ENCODE data around the gene TIGD2.
A peak's percentile ranks its signal among the peaks of the same experiment; 100 is the strongest.

The TIGD2 gene

DNA sequence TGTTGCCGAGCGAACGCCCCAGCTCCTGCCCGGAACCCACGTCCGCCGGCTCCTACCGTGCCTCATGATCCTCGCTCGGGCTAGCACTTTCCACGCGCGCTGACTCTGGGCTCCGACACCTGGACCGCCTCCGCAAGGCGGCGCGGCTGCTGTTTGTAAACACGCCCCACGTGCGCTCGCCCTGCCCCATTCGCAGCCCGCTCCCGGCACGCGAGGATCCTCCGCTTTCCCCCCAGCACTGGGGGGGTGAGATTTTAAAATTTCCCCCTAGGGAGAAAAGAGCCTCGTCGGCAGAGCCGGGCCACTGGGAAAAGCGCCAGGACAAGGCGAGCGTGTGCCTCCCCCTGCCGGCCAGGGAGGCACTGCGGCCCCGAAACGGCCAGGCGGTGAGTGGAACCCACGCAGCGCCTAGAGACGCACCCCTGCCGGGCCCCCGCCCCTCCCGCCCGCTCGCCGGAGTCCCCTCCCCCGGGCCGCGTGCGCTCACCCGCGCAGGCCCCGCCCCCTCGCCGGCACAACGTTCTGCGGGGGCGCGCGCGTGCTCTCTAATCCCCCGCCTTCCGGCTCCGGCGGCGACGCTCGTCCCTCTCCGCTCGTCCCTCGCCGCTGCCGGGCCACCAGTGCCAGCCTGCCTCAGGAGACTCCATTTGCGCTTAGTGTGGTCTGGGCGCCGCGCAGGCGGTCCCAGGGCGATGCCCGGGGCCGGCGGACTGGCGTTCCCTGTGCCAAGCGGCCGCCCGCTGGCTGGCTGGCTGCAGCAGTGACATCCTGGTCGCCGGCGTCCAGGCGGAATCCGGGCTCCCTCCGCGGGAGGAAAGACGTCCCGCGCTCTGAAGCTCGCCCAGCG lies at the start of gene TIGD2:
TIGD2 (plus strand) TSS at position 548 of the 847 bp plus-strand sequence. CDS start 1,442 bp downstream, outside the sequence.
- H3K4me1 Mint-ChIP-seq, result peaks cover 19 to 36% of the 10 kb centered on the region in 2 donors
- H3K9me3 Mint-ChIP-seq, result peaks cover 8 to 15% of the 10 kb centered on the region in 2 donors

DNA sequence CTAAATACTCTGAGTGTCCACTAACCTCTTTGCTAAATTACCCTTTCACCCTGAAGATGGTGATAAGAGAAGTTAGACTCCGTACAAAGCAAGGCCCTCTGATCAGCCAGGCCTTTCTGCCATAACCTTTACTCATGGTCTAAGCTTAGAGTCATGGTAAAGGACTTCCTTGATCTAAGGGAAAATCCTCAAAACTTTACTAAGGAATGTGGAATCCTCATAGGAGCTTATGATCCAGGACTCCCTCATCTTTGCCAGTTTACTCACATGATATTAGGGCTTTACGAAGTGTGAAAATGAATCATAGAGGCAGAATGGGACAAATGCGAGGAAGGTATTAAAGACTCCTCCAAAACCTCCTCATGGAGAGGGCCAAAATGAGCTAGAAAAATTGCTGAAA lies 46.5 kb upstream of the TIGD2 start:
- Mint-ChIP-seq H3K9me3 (peaks cover 11 to 14% of the 10 kb centered on the region in 2 donors), H3K27me3 (peaks cover 5 to 10% of the 10 kb centered on the region in 2 donors), H3K36me3 (peaks cover 4 to 9% of the 10 kb centered on the region in 2 donors), H3K4me3 (no peak overlapping the region), H3K27ac (no peak overlapping the region), H3K4me1 (peaks cover 2 to 6% of the 10 kb centered on the region in 2 donors)
- no peak for ATAC-seq (replicated peaks)
- no peak for DNase-seq

More for the DNA sequence above, at the start of gene TIGD2:
- Mint-ChIP-seq H3K36me3 (peaks cover 10 to 19% of the 10 kb centered on the region in 2 donors), H3K27me3 (peaks cover 16 to 19% of the 10 kb centered on the region in 2 donors), H3K27ac (peak within 1 kb of the TSS; percentile 88), H3K4me3 (peak within 1 kb of the TSS; percentile 89 to 98)
- ATAC-seq (replicated peaks), result peak; percentile 92 to 94
- peak; percentile 79 for DNase-seq

DNA sequence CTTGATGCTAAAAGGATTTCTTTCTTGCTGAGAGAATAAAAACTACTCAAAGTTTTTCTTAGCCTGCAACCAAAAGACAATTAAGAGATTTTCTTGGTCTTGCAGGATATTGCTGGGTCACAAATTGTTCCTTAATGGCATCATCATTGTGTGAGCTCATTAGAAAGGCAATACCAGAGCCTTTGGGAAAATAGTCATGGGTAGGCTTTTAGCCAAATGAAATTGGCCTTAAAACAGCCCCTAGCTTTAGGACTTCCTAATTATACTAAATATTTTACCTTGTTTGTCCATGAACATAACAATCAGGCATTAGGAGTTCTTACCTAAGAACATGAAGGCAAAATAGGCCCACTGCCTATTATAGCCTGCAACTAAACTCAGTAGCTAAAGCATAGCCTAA lies 43.9 kb upstream of the TIGD2 start:
- Mint-ChIP-seq H3K9me3 (peaks cover 0 to 4% of the 10 kb centered on the region in 2 donors), H3K27ac (no peak overlapping the region), H3K27me3 (peaks cover 0 to 6% of the 10 kb centered on the region in 2 donors), H3K36me3 (peaks cover under 1 to 1% of the 10 kb centered on the region in 2 donors), H3K4me1 (peaks cover 4 to 6% of the 10 kb centered on the region in 2 donors), H3K4me3 (no peak overlapping the region)
- ATAC-seq (replicated peaks) (no peak), DNase-seq (no peak)

DNA sequence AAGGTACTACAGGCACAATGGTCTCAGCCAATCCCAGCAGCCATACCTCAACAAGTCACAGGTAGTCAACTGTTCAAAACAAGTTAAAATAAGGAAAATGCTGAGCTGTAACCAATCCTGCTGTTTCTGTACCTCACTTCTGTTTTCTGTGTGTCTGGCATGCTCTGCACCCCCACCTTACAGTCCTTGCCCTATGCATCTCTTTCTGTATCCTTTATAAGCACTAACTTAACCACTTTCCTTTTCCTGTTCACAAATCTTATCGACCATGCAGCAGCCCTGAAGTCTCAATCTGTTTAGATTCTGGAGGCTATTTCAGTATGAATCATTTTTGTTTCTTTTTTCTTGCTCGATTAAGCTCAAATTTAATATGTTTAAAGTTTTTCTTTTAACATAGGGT lies 41.9 kb upstream of the TIGD2 start:
- no peaks in the 10 kb centered on the region for H3K27me3 Mint-ChIP-seq
- peaks cover 0 to 1% of the 10 kb centered on the region in 2 donors for H3K36me3 Mint-ChIP-seq
- H3K9me3 Mint-ChIP-seq, result no peaks in the 10 kb centered on the region
- peaks cover 4 to 6% of the 10 kb centered on the region in 2 donors for H3K4me1 Mint-ChIP-seq
- no peak overlapping the region for H3K27ac Mint-ChIP-seq
- ATAC-seq (replicated peaks) (peak; percentile 67 to 81), DNase-seq (no peak)
- no peak overlapping the region for H3K4me3 Mint-ChIP-seq

DNA sequence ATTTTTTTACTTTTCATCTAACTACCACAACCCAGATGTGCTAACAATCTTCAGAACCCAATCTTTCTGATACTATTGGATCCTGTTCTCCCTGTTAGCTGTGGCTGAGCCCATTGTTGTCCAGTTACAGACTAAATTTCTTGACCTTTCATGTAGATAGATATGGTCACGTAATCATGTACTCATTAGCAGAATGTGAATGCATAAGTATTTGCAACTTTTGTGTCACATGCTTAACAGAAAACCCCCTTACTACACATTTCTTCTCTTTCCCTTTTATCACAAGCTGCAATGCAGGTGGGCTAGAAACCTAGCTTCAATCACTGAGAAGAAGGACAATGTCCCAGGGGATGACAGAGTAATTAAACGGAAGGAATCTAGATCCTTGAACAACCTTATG lies 41.3 kb upstream of the TIGD2 start:
- H3K27ac Mint-ChIP-seq, result no peak overlapping the region
- no peaks in the 10 kb centered on the region for H3K27me3 Mint-ChIP-seq
- H3K4me3 Mint-ChIP-seq, result no peak overlapping the region
- no peaks in the 10 kb centered on the region for H3K9me3 Mint-ChIP-seq
- peaks cover 4 to 6% of the 10 kb centered on the region in 2 donors for H3K4me1 Mint-ChIP-seq
- no peaks in the 10 kb centered on the region for H3K36me3 Mint-ChIP-seq
- DNase-seq, result no peak
- ATAC-seq (replicated peaks), result peak in 1 of 2 donors; percentile 59

DNA sequence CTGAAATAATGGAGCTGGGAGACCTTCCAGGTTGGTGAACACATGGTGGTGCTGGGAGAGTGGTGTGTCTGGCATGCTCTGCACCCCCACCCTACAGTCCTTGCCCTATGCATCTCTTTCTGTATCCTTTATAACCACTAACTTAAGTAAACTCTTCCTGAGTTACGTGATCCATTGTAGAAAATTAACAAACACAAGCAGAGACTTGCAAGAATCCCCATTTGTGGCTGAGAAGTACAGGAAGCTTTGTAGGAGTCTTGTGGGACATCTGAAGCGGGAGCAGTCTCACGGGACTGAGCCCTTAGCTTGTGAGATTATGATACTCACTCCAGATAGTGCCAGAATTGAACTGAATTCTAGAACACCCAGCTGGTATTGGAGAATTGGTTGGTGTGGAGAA lies 40.0 kb upstream of the TIGD2 start:
- no peak overlapping the region for H3K4me3 Mint-ChIP-seq
- H3K4me1 Mint-ChIP-seq, result peaks cover 4 to 6% of the 10 kb centered on the region in 2 donors
- H3K36me3 Mint-ChIP-seq, result no peaks in the 10 kb centered on the region
- ATAC-seq (replicated peaks) (no peak), DNase-seq (no peak)
- H3K27ac Mint-ChIP-seq, result no peak overlapping the region
- H3K9me3 Mint-ChIP-seq, result no peaks in the 10 kb centered on the region
- no peaks in the 10 kb centered on the region for H3K27me3 Mint-ChIP-seq

DNA sequence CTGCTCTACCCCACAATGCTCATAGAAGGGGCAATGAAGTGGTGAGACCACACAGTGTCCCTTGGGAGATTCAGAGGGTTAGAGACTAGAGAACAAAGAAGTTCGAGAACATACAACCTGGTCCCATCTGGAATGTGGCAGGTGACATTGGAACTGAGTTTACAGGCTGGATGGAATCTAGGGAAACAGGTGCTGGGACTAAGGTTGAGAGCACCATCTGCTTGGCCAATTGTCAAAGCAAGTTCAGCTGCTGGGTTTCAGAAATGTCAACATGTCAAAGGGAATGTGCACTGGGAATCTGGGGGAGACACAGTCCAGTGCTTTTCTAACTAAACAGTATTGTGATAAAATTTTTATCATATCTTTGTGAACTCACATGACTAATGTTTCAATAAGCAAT lies 38.4 kb upstream of the TIGD2 start:
- no peak for ATAC-seq (replicated peaks)
- no peak for DNase-seq
- Mint-ChIP-seq H3K36me3 (peaks cover 0 to 4% of the 10 kb centered on the region in 2 donors), H3K4me1 (peaks cover 6% of the 10 kb centered on the region in 2 donors), H3K27ac (no peak overlapping the region), H3K9me3 (peaks cover 4 to 5% of the 10 kb centered on the region in 2 donors), H3K27me3 (no peaks in the 10 kb centered on the region), H3K4me3 (no peak overlapping the region)

DNA sequence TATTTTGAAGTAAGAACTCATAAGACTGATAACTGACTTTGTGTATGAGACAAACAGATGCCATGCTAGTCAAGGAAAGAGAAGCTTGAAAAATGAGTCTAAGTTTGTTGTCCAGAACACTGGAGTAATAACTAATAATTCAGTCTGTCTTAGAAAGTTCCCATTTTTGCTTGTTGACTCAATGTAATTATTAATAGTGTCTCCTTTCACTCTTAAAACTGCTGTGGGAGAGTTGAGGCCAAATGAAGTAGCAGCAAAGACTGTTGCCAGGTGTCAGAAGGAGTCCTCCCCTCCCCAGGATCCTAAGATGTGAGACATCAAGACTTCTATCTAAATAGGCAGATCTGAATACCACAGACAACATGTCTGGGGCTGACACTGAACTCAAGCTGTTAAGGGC lies 33.6 kb upstream of the TIGD2 start:
- Mint-ChIP-seq H3K4me3 (no peak overlapping the region), H3K9me3 (peaks cover 11% of the 10 kb centered on the region in 2 donors), H3K4me1 (peaks cover 6% of the 10 kb centered on the region in 2 donors), H3K27ac (no peak overlapping the region), H3K36me3 (peaks cover 3 to 4% of the 10 kb centered on the region in 2 donors), H3K27me3 (no peaks in the 10 kb centered on the region)
- DNase-seq (no peak), ATAC-seq (replicated peaks) (peak in 1 of 2 donors; percentile 27)

DNA sequence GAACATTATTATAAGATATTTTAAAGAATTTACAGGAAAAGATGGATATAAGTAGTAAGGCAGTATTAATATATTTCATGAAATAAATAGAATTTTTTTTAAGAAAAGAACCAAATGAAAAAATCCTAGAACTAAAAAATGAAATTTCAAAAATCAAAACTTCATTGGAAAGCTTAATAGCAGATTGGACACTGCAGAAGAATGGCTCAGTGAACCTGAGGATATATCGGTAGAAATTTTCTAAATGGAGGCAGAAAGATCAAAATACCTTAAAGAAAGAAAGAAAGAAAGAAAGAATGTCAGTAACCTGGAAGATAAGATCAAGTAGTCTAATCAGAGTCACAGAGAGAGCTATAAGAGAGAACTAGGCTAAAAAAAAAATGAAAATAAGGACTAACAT lies 33.0 kb upstream of the TIGD2 start:
- ATAC-seq (replicated peaks) (no peak), DNase-seq (no peak)
- Mint-ChIP-seq H3K4me3 (no peak overlapping the region), H3K36me3 (peaks cover 3 to 4% of the 10 kb centered on the region in 2 donors), H3K27me3 (no peaks in the 10 kb centered on the region), H3K4me1 (peaks cover 6% of the 10 kb centered on the region in 2 donors), H3K9me3 (peaks cover 11% of the 10 kb centered on the region in 2 donors), H3K27ac (no peak overlapping the region)

DNA sequence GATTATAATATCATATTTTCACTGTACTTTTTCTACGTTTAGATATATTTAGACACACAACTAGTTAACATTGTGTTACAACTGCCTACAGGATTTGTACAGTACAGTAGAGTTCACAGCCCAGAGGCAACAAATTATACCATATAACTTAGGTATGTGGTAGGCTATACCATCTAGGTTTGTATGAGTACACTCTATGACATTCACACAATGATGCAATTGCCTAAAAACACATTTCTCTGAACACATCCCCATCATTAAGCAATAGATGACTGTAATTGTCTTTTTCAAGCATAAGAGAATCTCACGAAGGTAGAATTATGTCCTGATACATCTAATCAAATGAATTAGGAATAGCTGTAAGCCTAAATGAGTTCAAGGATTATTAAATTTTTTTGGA lies 12.3 kb upstream of the TIGD2 start:
- DNase-seq (no peak), ATAC-seq (replicated peaks) (no peak)
- Mint-ChIP-seq H3K4me3 (no peak overlapping the region), H3K27ac (no peak overlapping the region), H3K9me3 (no peaks in the 10 kb centered on the region), H3K27me3 (no peaks in the 10 kb centered on the region), H3K4me1 (peaks cover 16 to 22% of the 10 kb centered on the region in 2 donors), H3K36me3 (no peaks in the 10 kb centered on the region)

DNA sequence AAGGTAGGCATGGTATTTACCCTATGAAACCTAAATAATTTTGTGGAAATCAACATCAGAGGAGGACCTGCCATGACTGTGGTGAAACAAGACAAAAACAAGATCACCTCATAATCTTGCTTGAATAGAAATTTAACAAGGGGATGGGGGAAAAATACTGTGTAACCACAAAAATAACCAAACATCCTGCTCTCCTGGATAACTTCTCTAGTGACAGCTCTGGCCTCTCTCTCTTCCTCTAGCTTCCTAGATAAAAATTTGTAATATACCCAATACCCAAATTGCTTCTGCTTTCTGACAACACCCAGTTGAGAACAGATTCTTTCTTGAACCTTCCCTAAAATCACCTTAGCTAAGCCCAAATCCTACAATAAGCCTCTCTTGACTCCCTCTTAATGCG lies 11.9 kb upstream of the TIGD2 start:
- H3K27ac Mint-ChIP-seq, result peak overlapping the region; percentile 59
- H3K9me3 Mint-ChIP-seq, result no peaks in the 10 kb centered on the region
- DNase-seq, result no peak
- no peak for ATAC-seq (replicated peaks)
- H3K36me3 Mint-ChIP-seq, result no peaks in the 10 kb centered on the region
- H3K27me3 Mint-ChIP-seq, result peaks cover 2% of the 10 kb centered on the region in 2 donors
- H3K4me1 Mint-ChIP-seq, result peaks cover 16 to 22% of the 10 kb centered on the region in 2 donors
- H3K4me3 Mint-ChIP-seq, result no peak overlapping the region

DNA sequence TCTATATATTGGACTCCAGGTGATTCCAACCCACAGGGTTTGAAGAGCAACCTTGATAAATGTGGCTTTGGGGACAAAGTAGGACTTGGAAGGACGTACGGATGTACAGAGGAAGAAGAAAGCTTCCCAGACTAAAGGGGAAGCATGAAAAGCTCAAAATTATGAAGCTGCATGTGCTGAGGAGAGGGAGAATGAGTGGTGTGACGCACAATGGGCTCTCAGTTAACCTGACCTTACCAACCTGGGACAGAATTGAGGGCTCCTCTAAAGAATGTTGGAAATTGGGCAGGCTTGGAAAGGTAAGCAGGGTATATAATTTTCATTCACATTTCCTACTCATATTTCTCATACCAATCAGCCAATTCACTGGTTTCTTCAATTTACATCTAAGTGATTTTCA lies 10.5 kb upstream of the TIGD2 start:
- DNase-seq (no peak), ATAC-seq (replicated peaks) (peak; percentile 17 to 29)
- Mint-ChIP-seq H3K27me3 (peaks cover 4 to 5% of the 10 kb centered on the region in 2 donors), H3K9me3 (peaks cover 0 to 2% of the 10 kb centered on the region in 2 donors), H3K27ac (peak overlapping the region; percentile 74), H3K4me1 (peaks cover 16 to 22% of the 10 kb centered on the region in 2 donors), H3K4me3 (peak overlapping the region; percentile 8 to 26), H3K36me3 (no peaks in the 10 kb centered on the region)

DNA sequence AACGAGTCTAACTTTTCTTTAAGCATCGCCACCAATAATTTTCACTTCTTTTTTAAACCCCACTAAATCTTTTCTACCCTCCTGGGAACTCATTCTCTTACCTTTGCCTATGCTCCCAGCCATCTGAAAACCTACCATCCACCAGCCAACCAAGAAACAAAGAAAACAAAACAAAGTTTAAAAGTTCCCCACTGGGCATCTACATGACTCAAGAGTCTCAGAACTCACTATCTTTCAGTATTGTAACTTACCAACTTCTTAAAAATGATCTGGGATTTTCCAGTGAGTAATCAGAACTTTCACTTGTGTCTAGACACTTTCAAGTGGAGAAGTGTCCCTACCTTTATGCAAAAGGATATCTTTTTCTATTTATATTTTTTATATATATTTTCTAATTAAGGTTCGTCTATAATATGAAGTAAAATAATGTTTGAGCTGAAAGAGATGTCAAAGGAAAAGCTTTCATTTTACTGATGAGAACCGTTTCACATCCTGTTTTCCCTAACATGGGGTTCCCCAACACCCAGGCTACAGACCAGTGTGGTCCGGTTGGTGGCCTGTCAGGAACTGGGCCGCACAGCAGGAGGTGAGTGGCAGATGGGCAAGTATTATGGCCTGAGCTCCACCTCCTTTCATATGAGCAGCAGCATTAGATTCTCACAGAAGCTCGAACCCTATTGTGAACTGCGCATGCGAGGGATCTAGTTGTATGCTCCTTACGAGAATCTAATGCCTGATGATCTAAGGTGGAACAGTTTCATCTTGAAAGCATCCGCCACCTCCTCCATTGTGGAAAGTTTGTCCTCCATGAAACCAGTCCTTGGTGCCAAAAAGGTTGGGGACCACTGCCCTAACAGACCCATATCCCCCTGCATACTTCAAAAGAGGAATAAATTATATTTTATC lies 9.8 kb upstream of the TIGD2 start:
- Mint-ChIP-seq H3K36me3 (no peaks in the 10 kb centered on the region), H3K4me3 (peak overlapping the region; percentile 2 to 8), H3K9me3 (peaks cover 0 to 2% of the 10 kb centered on the region in 2 donors), H3K4me1 (peaks cover 16 to 22% of the 10 kb centered on the region in 2 donors), H3K27ac (peak overlapping the region; percentile 74), H3K27me3 (peaks cover 4 to 5% of the 10 kb centered on the region in 2 donors)
- peak; percentile 65 for DNase-seq
- ATAC-seq (replicated peaks), result peak; percentile 90 to 91

DNA sequence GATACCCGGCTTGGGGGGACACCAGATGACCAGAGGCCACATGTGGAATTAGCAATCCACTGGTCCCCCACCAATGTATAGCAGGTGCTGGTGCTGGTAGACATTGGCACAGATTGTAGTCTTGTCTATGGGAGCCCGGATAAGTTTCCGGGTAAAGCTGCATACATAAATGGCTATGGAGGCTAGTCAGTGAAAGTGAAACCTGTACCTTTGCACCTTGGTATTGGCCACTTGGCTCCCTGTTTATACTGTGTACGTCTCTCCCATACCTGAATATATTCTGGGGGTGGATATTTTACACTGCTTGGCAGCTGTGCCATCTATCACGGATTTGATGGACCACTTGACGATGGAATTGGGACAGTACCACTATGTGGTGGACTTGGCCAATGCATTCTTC lies 5.6 kb upstream of the TIGD2 start:
- H3K36me3 Mint-ChIP-seq, result peaks cover 0 to 6% of the 10 kb centered on the region in 2 donors
- peaks cover 8 to 12% of the 10 kb centered on the region in 2 donors for H3K9me3 Mint-ChIP-seq
- H3K27ac Mint-ChIP-seq, result no peak overlapping the region
- DNase-seq, result no peak
- H3K27me3 Mint-ChIP-seq, result peaks cover 20 to 23% of the 10 kb centered on the region in 2 donors
- ATAC-seq (replicated peaks), result no peak
- H3K4me1 Mint-ChIP-seq, result peaks cover 19 to 21% of the 10 kb centered on the region in 2 donors
- H3K4me3 Mint-ChIP-seq, result no peak overlapping the region
